B cell (primary cell): Measurements from ENCODE around the gene TMIGD2.

ENCODE experiments used
- CTCF ChIP-seq: fragments of 200-600 bp; IDR thresholded peaks from one replicate; pipeline ENCODE4 v1.8.0; 2022; ENCODE audit warnings: antibody characterized with exemption, mild to moderate bottlenecking
- EZH2 ChIP-seq: IDR thresholded peaks from 2 replicates; pipeline ENCODE4 v1.6.1; 2012; ENCODE audit warnings: borderline replicate concordance, low read depth, mild to moderate bottlenecking, moderate library complexity, low read length; ENCODE audit not compliant: insufficient read depth, poor library complexity, severe bottlenecking

GRCh38 chr19:4267101-4267900, 34.9 kb downstream of the TMIGD2 start:
- TF ChIP-seq CTCF (peak; percentile 84), EZH2 (no peak)
